Muscle of leg (tissue), 16 donors: ENCODE results near the gene PELI2. TPM values are rescaled to one million over a fixed set of nuclear protein-coding genes. Genes with fewer than 3 reads are reported as not detected.

Experiments
- DNase-seq: peaks from one replicate; pipeline ENCODE4 v3.0.0; 2013
- H3K27ac ChIP-seq: one replicate; pipeline ENCODE4 v1.5.1; 2013; ENCODE audit warnings: mild to moderate bottlenecking, low read length, control low read depth
- H3K27me3 ChIP-seq: one replicate; pipeline ENCODE4 v1.6.1; 2013; ENCODE audit warnings: low read length; ENCODE audit not compliant: control insufficient read depth, insufficient read depth
- H3K36me3 ChIP-seq: one replicate; pipeline ENCODE4 v1.6.1; 2013; ENCODE audit warnings: low read length; ENCODE audit not compliant: control insufficient read depth, insufficient read depth
- H3K4me1 ChIP-seq: one replicate; pipeline ENCODE4 v1.6.1; 2013; ENCODE audit warnings: low read length; ENCODE audit not compliant: control insufficient read depth, insufficient read depth
- H3K4me3 ChIP-seq: one replicate; pipeline ENCODE4 v1.5.1; 2013; ENCODE audit warnings: low read length, control low read depth
- H3K9me3 ChIP-seq: replicated peaks from 2 replicates; pipeline ENCODE4 v1.6.1; 2013; ENCODE audit warnings: low read depth, low read length; ENCODE audit not compliant: control insufficient read depth
- WGBS: methylation state at CpG from one replicate; pipeline ENCODE4 v1.1.5; 2013; ENCODE audit warnings: missing lambda C conversion rate; ENCODE audit not compliant: insufficient coverage; 5-methylcytosine and 5-hydroxymethylcytosine counted together
- long read RNA-seq, 11 donors: transcript quantifications; one replicate each; lab custom pipeline, GENCODE V29; 2026
- polyA plus RNA-seq, 8 donors: library from polyadenylated mRNA; unstranded; fragments of 120-200 nt; gene quantifications; one replicate each; pipeline versions ENCODE4 v1.2.1 to v1.2.3, GENCODE V29; 2013; ENCODE audit warnings: inconsistent platforms in 1 of 8, low replicate concordance in 1 of 8; ENCODE audit not compliant: insufficient read length in 8 of 8, insufficient read depth in 1 of 8
- total RNA-seq: library from RNA; stranded (reverse); fragments of 120-200 nt; gene quantifications from one replicate; pipeline ENCODE4 v1.2.4, GENCODE V29; 2013

Gene PELI2, protein sequence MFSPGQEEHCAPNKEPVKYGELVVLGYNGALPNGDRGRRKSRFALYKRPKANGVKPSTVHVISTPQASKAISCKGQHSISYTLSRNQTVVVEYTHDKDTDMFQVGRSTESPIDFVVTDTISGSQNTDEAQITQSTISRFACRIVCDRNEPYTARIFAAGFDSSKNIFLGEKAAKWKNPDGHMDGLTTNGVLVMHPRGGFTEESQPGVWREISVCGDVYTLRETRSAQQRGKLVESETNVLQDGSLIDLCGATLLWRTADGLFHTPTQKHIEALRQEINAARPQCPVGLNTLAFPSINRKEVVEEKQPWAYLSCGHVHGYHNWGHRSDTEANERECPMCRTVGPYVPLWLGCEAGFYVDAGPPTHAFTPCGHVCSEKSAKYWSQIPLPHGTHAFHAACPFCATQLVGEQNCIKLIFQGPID
- total RNA-seq: 4.7 TPM
- polyA plus RNA-seq: 1 to 10 TPM; 3.5 to 7.6 (median 4.5) TPM
- long read RNA-seq, donor 1: 0 reads
- long read RNA-seq, donor 2: 0 reads
- long read RNA-seq, donor 3: 0 reads
- long read RNA-seq, donor 4, full-length matches to known transcripts: 1 of 1 reads
- long read RNA-seq, donor 4, partial matches to known transcripts: 0 of 1 reads
- long read RNA-seq, donor 4, other reads (novel, unspliced or antisense): 0 of 1 reads
- long read RNA-seq, donor 5, full-length matches to known transcripts: 3 of 3 reads
- long read RNA-seq, donor 5, partial matches to known transcripts: 0 of 3 reads
- long read RNA-seq, donor 5, other reads (novel, unspliced or antisense): 0 of 3 reads
- long read RNA-seq, donor 6: 0 reads
- long read RNA-seq, donor 7: 0 reads
- long read RNA-seq, donor 8: 0 reads
- long read RNA-seq, donor 9: 0 reads
- long read RNA-seq, donor 10: 0 reads
- long read RNA-seq, donor 11: 0 reads

DNA sequence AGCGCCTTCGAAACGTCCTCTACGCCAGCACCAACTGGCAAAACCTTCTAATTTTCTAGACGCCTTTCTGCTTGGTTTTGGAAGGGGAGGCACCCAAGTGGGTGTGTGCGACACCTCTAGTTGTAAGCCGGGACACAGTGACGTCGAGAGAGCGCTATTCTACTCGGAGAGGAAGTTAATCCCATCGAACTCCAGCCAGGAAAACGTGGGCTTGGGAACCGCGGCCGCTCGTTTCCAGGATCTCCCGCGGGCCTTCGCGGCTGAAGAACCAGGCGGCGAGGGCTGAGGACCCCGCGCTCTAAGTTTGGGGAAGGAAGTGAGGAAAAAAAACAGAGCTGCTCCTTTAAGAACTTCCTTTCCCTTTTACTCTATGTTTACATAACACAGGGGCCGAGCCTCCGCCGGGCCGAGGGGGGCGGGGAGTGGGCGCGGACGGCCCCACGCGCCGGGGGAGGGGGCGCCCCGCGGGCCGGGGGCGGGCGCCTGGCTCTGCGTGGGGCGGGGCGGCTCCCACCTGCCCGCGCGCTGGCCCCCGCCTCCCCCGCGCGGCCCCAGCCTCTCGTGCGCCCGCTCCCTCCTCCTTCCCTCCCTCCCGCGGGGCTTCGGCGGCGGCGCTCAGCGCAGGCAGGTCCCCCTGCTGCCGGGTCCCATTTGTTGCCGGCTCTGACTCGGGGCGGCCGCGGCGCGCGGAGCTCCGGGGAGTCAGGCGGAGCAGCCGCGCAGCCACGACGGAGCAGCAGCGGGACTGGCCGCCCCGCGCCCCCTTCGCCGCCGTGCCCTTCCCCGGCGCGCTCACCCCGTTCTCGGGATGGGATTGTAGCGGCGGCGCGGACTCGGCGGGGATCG lies at the start of gene PELI2:
PELI2 (plus strand) TSS at position 647 of the 846 bp plus-strand sequence. CDS start 250 bp downstream, outside the sequence.
- Histone ChIP-seq H3K4me3 (peak within 1 kb of the TSS; percentile 62), H3K4me1 (peaks cover 6% of the 10 kb centered on the region), H3K9me3 (no peaks in the 10 kb centered on the region), H3K27me3 (peaks cover 3% of the 10 kb centered on the region), H3K27ac (peak within 1 kb of the TSS; percentile 70), H3K36me3 (no peaks in the 10 kb centered on the region)
- peak; percentile 91 for DNase-seq
- WGBS: under 1% methylated on average over 77 of the region's 96 CpGs

DNA sequence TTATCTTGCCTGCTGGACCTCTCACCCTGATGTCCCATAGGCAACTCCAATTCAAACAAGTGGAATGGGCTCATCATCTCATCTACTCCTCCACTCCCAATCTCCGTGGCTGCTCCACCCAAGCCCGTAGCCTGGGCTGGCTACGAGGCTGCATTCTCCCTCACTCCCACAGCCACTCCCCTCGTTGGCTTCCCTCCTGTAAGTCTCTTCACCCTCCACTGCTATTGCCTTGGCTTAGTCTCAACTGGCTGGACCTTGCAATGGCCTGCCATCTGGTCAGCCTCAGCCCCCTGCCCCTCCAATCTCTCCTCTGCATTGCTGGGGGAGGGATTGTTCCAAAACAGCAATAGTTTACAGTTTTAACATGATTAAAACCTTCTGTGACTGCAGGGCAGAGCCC lies 44.4 kb upstream of the PELI2 start:
- Histone ChIP-seq H3K27me3 (no peaks in the 10 kb centered on the region), H3K36me3 (no peaks in the 10 kb centered on the region), H3K9me3 (no peaks in the 10 kb centered on the region), H3K27ac (no peak overlapping the region), H3K4me3 (no peak overlapping the region), H3K4me1 (no peaks in the 10 kb centered on the region)
- no peak for DNase-seq
- 42% methylated on average over 4 of the region's 4 CpGs for WGBS

DNA sequence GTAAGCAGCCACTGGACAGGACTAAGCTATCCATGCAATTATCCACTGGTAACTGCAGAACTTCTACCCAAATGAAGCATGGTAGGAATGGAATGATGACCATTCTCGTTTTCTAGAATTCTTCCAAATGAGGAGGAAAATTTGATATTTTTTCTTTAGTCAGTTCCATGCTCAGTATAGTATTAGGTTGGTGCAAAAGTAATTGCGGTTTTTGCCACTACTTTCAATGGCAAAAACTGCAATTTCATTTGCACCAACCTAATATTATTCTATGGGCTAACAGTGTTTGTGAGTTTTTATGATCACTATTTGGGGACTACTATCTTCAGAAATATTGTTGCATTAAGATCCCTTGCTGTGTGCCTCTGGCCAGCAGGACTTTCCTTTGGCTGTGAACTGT lies 42.9 kb upstream of the PELI2 start:
- Histone ChIP-seq H3K9me3 (no peaks in the 10 kb centered on the region), H3K4me3 (no peak overlapping the region), H3K36me3 (no peaks in the 10 kb centered on the region), H3K4me1 (no peaks in the 10 kb centered on the region), H3K27me3 (no peaks in the 10 kb centered on the region), H3K27ac (no peak overlapping the region)
- no peak for DNase-seq
- WGBS: no CpG with 5 or more reads among the region's 2 CpGs

DNA sequence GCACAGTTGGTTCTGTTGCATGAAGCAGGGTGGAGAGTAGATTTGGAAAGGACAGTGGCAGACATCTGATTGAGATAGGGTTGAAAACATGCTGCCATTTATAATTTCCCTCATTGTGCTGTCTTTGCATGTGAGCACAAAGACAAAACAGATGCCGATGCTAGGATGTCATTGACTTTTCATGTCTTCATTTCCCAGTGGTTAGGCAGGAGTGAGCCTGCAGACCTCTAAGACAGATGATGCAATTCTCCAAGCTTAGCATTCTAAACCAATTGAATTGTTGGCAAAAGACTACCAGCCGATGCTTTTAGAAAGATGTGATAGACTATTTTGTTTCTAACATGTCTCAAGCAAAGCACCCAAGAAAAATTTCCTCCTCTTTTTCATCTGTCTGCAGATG lies 37.1 kb upstream of the PELI2 start:
- DNase-seq: no peak
- Histone ChIP-seq H3K27me3 (no peaks in the 10 kb centered on the region), H3K9me3 (no peaks in the 10 kb centered on the region), H3K27ac (no peak overlapping the region), H3K36me3 (no peaks in the 10 kb centered on the region), H3K4me1 (no peaks in the 10 kb centered on the region), H3K4me3 (no peak overlapping the region)
- 83% methylated on average over 1 of the region's 2 CpGs for WGBS

DNA sequence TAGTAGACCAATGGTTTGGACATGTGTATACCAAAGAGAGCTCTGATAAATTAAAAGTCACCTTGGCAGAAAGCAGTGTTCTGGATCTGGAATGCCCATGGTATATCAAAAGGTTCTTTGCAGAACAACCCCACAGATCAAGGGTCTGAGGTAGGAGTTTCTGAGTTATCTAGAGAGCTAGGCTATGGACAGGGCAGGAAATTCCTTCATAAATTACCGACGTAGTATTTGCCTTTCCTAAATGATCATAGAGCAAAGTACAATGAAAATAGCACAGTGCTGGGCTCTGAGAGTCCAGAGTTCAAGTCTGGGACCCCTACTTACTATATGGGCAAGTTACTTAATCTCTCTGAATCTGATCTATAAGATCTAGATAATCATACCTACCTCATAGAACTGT lies 35.3 kb upstream of the PELI2 start:
- no peaks in the 10 kb centered on the region for H3K4me1 ChIP-seq
- 50% methylated on average over 2 of the region's 2 CpGs for WGBS
- H3K4me3 ChIP-seq: no peak overlapping the region
- DNase-seq: no peak
- H3K36me3 ChIP-seq: no peaks in the 10 kb centered on the region
- no peak overlapping the region for H3K27ac ChIP-seq
- H3K27me3 ChIP-seq: no peaks in the 10 kb centered on the region
- no peaks in the 10 kb centered on the region for H3K9me3 ChIP-seq

DNA sequence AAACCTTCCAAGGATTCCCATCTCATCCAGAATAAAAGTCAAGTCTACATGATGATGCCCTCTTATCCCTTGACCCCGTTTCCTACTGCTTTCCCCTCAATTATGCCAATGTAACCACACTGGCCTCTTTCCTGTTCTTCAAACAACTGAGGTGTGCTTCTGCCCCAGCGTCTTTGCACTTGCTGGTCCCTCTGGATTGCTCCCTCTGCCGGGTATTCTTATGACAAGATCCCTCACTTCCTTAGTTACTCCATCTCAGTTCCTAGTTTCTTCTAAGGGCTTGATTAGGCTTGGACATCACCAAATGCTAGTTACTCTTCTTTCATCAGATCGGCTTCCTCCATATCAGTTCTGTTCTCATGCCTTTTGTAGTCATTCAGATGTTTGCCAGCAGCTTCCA lies 32.7 kb upstream of the PELI2 start:
- H3K4me1 ChIP-seq: no peaks in the 10 kb centered on the region
- DNase-seq: no peak
- H3K27me3 ChIP-seq: no peaks in the 10 kb centered on the region
- H3K27ac ChIP-seq: no peak overlapping the region
- WGBS: 86% methylated on average over 4 of the region's 4 CpGs
- H3K9me3 ChIP-seq: no peaks in the 10 kb centered on the region
- no peaks in the 10 kb centered on the region for H3K36me3 ChIP-seq
- H3K4me3 ChIP-seq: no peak overlapping the region

DNA sequence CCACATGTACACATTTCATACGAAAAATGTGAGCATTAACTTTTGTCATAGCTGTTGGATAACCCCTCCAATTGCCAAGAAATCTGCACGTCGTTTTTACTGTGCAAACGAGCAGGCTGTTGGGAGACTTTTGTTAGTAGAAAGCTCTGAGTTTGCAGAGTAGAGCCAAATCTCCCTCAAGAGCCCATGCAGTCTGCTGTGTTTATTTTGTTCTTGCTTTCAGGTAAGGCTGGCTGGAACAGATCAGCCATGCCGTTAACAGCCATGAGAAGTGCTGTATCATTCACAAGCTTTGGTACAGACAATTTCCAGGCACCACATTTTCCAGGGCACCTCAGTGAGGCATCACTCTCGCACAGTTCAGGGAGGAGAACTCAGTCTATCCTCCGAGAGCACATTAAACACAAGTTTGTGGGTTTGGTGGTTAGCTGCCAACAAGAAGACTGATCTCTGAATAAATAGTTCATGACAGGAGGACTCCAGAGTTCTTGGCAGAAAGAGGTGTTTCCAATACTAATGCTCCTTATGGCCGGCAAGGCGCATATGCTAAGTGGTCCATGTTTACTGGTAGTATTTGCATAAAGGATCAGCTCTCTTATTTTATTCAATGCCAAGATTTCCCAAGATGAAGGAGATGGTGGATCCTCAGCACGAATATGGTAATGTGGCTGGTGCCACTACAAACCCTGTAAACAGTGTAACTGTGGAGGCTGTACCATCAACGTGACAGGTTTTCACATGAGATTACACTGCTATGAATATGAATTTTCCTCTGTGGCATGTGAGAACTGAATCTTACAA lies 30.3 kb upstream of the PELI2 start:
- H3K27ac ChIP-seq: no peak overlapping the region
- no peak overlapping the region for H3K4me3 ChIP-seq
- H3K4me1 ChIP-seq: no peaks in the 10 kb centered on the region
- DNase-seq: peak; percentile 54
- no peaks in the 10 kb centered on the region for H3K36me3 ChIP-seq
- no peaks in the 10 kb centered on the region for H3K9me3 ChIP-seq
- no peaks in the 10 kb centered on the region for H3K27me3 ChIP-seq
- WGBS: 20% methylated on average over 2 of the region's 11 CpGs

DNA sequence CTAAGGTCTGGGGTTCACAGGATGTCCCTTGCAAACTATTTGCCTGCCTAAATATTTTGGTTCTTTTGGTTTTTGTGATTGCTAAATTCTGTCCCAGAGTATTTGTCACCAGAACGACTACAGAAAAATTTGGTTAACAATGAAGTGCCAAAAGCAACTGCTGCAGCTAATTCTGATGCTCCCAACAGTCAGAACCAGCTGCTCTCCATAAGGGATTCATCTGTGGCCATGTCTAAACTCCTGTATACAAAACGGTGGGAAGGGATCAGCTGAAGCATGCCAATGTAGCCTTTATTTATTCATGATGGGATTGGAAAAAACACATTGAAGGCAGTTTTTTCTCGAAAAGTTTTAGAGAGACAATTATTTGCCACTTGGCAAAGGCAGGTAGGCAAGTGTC lies 29.3 kb upstream of the PELI2 start:
- Histone ChIP-seq H3K4me3 (no peak overlapping the region), H3K27ac (no peak overlapping the region), H3K27me3 (no peaks in the 10 kb centered on the region), H3K4me1 (no peaks in the 10 kb centered on the region), H3K9me3 (no peaks in the 10 kb centered on the region), H3K36me3 (no peaks in the 10 kb centered on the region)
- 47% methylated on average over 3 of the region's 3 CpGs for WGBS
- DNase-seq: no peak

DNA sequence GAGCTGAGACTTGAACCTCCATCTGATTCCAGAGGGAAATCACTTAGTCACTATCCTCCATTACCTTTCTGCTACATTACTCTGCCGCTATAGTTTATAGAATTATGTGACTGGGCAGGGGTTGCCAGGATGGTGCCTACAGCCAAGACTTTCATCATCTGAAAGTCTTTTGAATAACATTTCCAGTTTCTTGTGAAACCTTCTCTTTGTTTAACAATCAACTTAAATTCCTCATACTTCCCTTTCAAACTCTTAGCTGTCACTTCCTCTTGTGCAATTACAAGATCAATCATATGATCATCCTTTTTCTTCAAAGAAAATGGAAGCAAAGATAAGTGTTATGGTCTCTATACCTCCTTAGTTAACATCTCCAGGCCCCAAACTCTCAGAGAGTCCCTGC lies 25.4 kb upstream of the PELI2 start:
- no CpG with 5 or more reads among the region's 1 CpG for WGBS
- Histone ChIP-seq H3K27ac (no peak overlapping the region), H3K36me3 (no peaks in the 10 kb centered on the region), H3K4me1 (no peaks in the 10 kb centered on the region), H3K4me3 (no peak overlapping the region), H3K9me3 (no peaks in the 10 kb centered on the region), H3K27me3 (no peaks in the 10 kb centered on the region)
- DNase-seq: no peak
